Caco-2 (cell line): ENCODE data around the gene UBR4. TPM values are rescaled to one million over a fixed set of nuclear protein-coding genes. Genes with fewer than 3 reads are reported as not detected.

ENCODE experiments used
- BruUV-seq: library from RNA; stranded (reverse); fragments of 400-500 nt; replicated peaks from 2 replicates; lab custom pipeline; 2021; lab: Mats Ljungman, UMichigan
- CTCF ChIA-PET: fragments of 300-600 bp; sonication (Branson Sonifier 250); formaldehyde crosslinking; loops from one replicate; lab custom pipeline; 2022; ENCODE audit warnings: antibody characterized with exemption; lab: Charles Lee
- POLR2A ChIA-PET: fragments of 300-600 bp; sonication (Branson Sonifier 250); formaldehyde crosslinking; loops from one replicate; lab custom pipeline; 2022; ENCODE audit warnings: antibody characterized with exemption; lab: Charles Lee
- DNase-seq, 2 experiments: peaks; one replicate each; pipeline versions ENCODE4 v3.0.0 to v3.0.0-alpha.2; 2020 to 2022
- H3K27me3 ChIP-seq: replicated peaks from 2 replicates; pipeline ENCODE4 v1.6.0; 2011; ENCODE audit warnings: low read length; ENCODE audit not compliant: control insufficient read depth, insufficient read depth
- H3K36me3 ChIP-seq: 2 replicates; pipeline ENCODE4 v1.5.1; 2011; ENCODE audit warnings: low read length; ENCODE audit not compliant: control insufficient read depth, insufficient read depth
- H3K4me1 ChIP-seq: fragments of 250-450 bp; sonication (Bioruptor Pico); 2 replicates; pipeline ENCODE4 v1.5.1; 2020; ENCODE audit warnings: mild to moderate bottlenecking
- H3K4me3 ChIP-seq: 2 replicates; pipeline ENCODE4 v1.5.1; 2011; ENCODE audit warnings: low read depth, mild to moderate bottlenecking, control low read depth, low read length
- H3K9me3 ChIP-seq: fragments of 250-450 bp; sonication (Bioruptor Pico); 2 replicates; pipeline ENCODE4 v1.5.1; 2020; ENCODE audit warnings: mild to moderate bottlenecking, moderate library complexity
- H3K27ac Mint-ChIP-seq: one replicate; pipeline ENCODE4 v1.8.0; 2022; ENCODE audit warnings: mixed read lengths; ENCODE audit not compliant: unreplicated experiment
- H3K27me3 Mint-ChIP-seq: one replicate; pipeline ENCODE4 v1.8.0; 2022; ENCODE audit warnings: mixed read lengths; ENCODE audit not compliant: insufficient read depth, unreplicated experiment
- H3K36me3 Mint-ChIP-seq: one replicate; pipeline ENCODE4 v1.8.0; 2022; ENCODE audit warnings: mild to moderate bottlenecking, mixed read lengths; ENCODE audit not compliant: insufficient read depth, unreplicated experiment
- H3K4me1 Mint-ChIP-seq: one replicate; pipeline ENCODE4 v1.8.0; 2022; ENCODE audit warnings: low read depth, mixed read lengths; ENCODE audit not compliant: unreplicated experiment
- H3K4me3 Mint-ChIP-seq: one replicate; pipeline ENCODE4 v1.8.0; 2022; ENCODE audit warnings: mild to moderate bottlenecking, moderate library complexity, mixed read lengths; ENCODE audit not compliant: unreplicated experiment
- H3K9me3 Mint-ChIP-seq: one replicate; pipeline ENCODE4 v1.8.0; 2022; ENCODE audit warnings: mixed read lengths; ENCODE audit not compliant: unreplicated experiment
- intact Hi-C: fragments of 100-400 bp; cut with micrococcal nuclease; formaldehyde crosslinking; loops from one replicate; pipeline ENCODE4 v1.10.0; 2022; ENCODE audit not compliant: unreplicated experiment
- total RNA-seq: library from RNA; stranded (reverse); gene quantifications from 2 replicates; pipeline ENCODE4 v1.2.3, GENCODE V29; 2022
- TF ChIP-seq, protein P1 (sequence below), 2 experiments: fragments of 200-600 bp in 1 of 2; IDR thresholded peaks; 1 replicate in 1 of 2; 2 replicates in 1 of 2; pipeline versions ENCODE4 v1.5.1 to v1.8.0; 2011 to 2022; ENCODE audit warnings: antibody characterized with exemption in 1 of 2, control low read depth in 1 of 2, inconsistent platforms in 1 of 2, low read depth in 1 of 2, low read length in 1 of 2, mild to moderate bottlenecking in 1 of 2, moderate library complexity in 1 of 2; ENCODE audit not compliant: insufficient read depth in 1 of 2, severe bottlenecking in 1 of 2, unreplicated experiment in 1 of 2

The UBR4 gene
- total RNA-seq, 1 experiment from 2014 or later: 317 TPM

GRCh38 chr1:19067182-19067911, 142.7 kb downstream of the UBR4 start:
- DNase-seq: no peak
- Mint-ChIP-seq H3K27me3 (no peaks in the 10 kb centered on the region), H3K27ac (peak overlapping the region; percentile 75), H3K4me1 (no peaks in the 10 kb centered on the region), H3K4me3 (no peak overlapping the region), H3K36me3 (peaks cover 65% of the 10 kb centered on the region), H3K9me3 (no peaks in the 10 kb centered on the region)
- ChIA-PET POLR2A (no interaction called here), CTCF (no interaction called here)
- Histone ChIP-seq H3K27me3 (no peaks in the 10 kb centered on the region), H3K36me3 (no peaks in the 10 kb centered on the region), H3K4me1 (no peaks in the 10 kb centered on the region), H3K4me3 (no peak overlapping the region), H3K9me3 (no peaks in the 10 kb centered on the region)
- TF ChIP-seq, protein P1, sequence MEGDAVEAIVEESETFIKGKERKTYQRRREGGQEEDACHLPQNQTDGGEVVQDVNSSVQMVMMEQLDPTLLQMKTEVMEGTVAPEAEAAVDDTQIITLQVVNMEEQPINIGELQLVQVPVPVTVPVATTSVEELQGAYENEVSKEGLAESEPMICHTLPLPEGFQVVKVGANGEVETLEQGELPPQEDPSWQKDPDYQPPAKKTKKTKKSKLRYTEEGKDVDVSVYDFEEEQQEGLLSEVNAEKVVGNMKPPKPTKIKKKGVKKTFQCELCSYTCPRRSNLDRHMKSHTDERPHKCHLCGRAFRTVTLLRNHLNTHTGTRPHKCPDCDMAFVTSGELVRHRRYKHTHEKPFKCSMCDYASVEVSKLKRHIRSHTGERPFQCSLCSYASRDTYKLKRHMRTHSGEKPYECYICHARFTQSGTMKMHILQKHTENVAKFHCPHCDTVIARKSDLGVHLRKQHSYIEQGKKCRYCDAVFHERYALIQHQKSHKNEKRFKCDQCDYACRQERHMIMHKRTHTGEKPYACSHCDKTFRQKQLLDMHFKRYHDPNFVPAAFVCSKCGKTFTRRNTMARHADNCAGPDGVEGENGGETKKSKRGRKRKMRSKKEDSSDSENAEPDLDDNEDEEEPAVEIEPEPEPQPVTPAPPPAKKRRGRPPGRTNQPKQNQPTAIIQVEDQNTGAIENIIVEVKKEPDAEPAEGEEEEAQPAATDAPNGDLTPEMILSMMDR (IDR thresholded peaks at IDR 0.05; ENCODE audit: insufficient read depth in 1 of 2, low read depth in 1 of 2, low read length in 1 of 2, severe bottlenecking in 1 of 2, unreplicated experiment in 1 of 2): no peak
- intact Hi-C loops: no loop called here
- no TSS peak for BruUV-seq

GRCh38 chr1:19066874-19067181, 143.2 kb downstream of the UBR4 start:
- no peak for DNase-seq
- no peak overlapping the region for H3K4me3 ChIP-seq
- ChIA-PET CTCF (no interaction called here), POLR2A (no interaction called here)
- BruUV-seq: no TSS peak
- Mint-ChIP-seq H3K27me3 (no peaks in the 10 kb centered on the region), H3K27ac (no peak overlapping the region), H3K36me3 (peaks cover 68% of the 10 kb centered on the region), H3K4me3 (no peak overlapping the region), H3K9me3 (no peaks in the 10 kb centered on the region), H3K4me1 (no peaks in the 10 kb centered on the region)
- no peaks in the 10 kb centered on the region for H3K4me1 ChIP-seq
- H3K36me3 ChIP-seq: no peaks in the 10 kb centered on the region
- H3K27me3 ChIP-seq: no peaks in the 10 kb centered on the region
- TF ChIP-seq, protein P1 (IDR thresholded peaks at IDR 0.05; ENCODE audit: insufficient read depth in 1 of 2, low read depth in 1 of 2, low read length in 1 of 2, severe bottlenecking in 1 of 2, unreplicated experiment in 1 of 2): no peak
- intact Hi-C loops: no loop called here
- no peaks in the 10 kb centered on the region for H3K9me3 ChIP-seq

- peaks cover 68% of the 10 kb centered on the region for H3K36me3 Mint-ChIP-seq
- no peak overlapping the region for H3K27ac Mint-ChIP-seq
- ChIA-PET POLR2A (no interaction called here), CTCF (no interaction called here)
- Histone ChIP-seq H3K9me3 (no peaks in the 10 kb centered on the region), H3K36me3 (no peaks in the 10 kb centered on the region), H3K27me3 (no peaks in the 10 kb centered on the region), H3K4me1 (no peaks in the 10 kb centered on the region), H3K4me3 (no peak overlapping the region)
- intact Hi-C loops: no loop called here
- no peak for DNase-seq
- H3K27me3 Mint-ChIP-seq: peaks cover under 1% of the 10 kb centered on the region
- H3K9me3 Mint-ChIP-seq: peaks cover 5% of the 10 kb centered on the region
- no TSS peak for BruUV-seq
- no peak overlapping the region for H3K4me3 Mint-ChIP-seq
- H3K4me1 Mint-ChIP-seq: no peaks in the 10 kb centered on the region
- TF ChIP-seq, protein P1 (IDR thresholded peaks at IDR 0.05; ENCODE audit: insufficient read depth in 1 of 2, low read depth in 1 of 2, low read length in 1 of 2, severe bottlenecking in 1 of 2, unreplicated experiment in 1 of 2): no peak
Measured at GRCh38 chr1:19066248-19066873, 143.7 kb downstream of the UBR4 start.
